Activated T-cell treated with anti-CD3 and anti-CD28 coated beads, Interleukin-2, amount 50 U/mL, for 72 hours (primary cell): ENCODE data around the gene BICD2. TPM values are rescaled to one million over a fixed set of nuclear protein-coding genes. Genes with fewer than 3 reads are reported as not detected.
A peak's percentile ranks its signal among the peaks of the same experiment; 100 is the strongest.

Experiments used
- ATAC-seq, 2 donors: fragments of 150-1000 bp; cut with Tn5 transposase; replicated peaks in 1 of 2; 2 replicates each; pipeline ENCODE4 v1.10.0; 2021; ENCODE audit warnings: moderate library complexity in 2 of 2, mild to moderate bottlenecking in 1 of 2
- DNase-seq, 2 donors: peaks; one replicate each; pipeline ENCODE4 v3.0.0; 2021 to 2022; ENCODE audit warnings: mixed read lengths in 1 of 2
- H3K27ac Mint-ChIP-seq: one replicate; pipeline ENCODE4 v1.8.0; 2022; ENCODE audit warnings: mild to moderate bottlenecking, moderate library complexity, mixed read lengths
- H3K27me3 Mint-ChIP-seq: one replicate; pipeline ENCODE4 v1.8.0; 2022; ENCODE audit warnings: low read depth, mixed read lengths
- H3K36me3 Mint-ChIP-seq, 2 donors: one replicate each; pipeline ENCODE4 v1.8.0; 2022; ENCODE audit warnings: mixed read lengths in 2 of 2, mild to moderate bottlenecking in 1 of 2; ENCODE audit not compliant: insufficient read depth in 2 of 2
- H3K4me1 Mint-ChIP-seq: one replicate; pipeline ENCODE4 v1.8.0; 2022; ENCODE audit warnings: low read depth, mixed read lengths
- H3K4me3 Mint-ChIP-seq, 2 donors: one replicate each; pipeline ENCODE4 v1.8.0; 2022; ENCODE audit warnings: mild to moderate bottlenecking in 2 of 2, mixed read lengths in 2 of 2, moderate library complexity in 2 of 2
- H3K9me3 Mint-ChIP-seq, 2 donors: one replicate each; pipeline ENCODE4 v1.8.0; 2022; ENCODE audit warnings: mixed read lengths in 2 of 2
- total RNA-seq, 2 donors: library from RNA; stranded (reverse); gene quantifications; one replicate each; pipeline ENCODE4 v1.2.3, GENCODE V29; 2022

Gene BICD2
- total RNA-seq, 2 donors from 2014 or later: 15.4 to 15.5 TPM

DNA sequence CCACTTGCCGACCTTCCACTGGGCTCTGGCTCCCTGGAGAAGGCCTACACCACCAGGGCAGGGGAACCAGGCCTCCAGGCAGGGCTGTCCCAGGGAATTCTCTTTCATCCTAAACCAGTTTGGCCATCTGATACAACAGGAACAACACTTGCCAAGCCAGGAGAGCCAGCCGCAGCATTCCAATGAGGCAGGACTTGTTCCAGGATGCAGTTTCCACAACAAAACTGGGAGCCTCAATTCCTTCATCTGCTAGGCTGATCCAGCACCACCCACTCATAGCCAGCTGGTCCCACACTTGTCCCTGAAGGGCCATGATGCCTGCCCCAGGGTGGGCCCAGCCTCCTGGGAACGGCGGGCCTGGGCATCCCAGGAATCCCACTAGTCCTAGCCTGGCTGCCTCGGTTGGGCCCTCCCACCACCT lies 26.0 kb downstream of the BICD2 start:
- H3K27ac Mint-ChIP-seq: no peak overlapping the region
- no peaks in the 10 kb centered on the region for H3K9me3 Mint-ChIP-seq
- no peaks in the 10 kb centered on the region for H3K27me3 Mint-ChIP-seq
- ATAC-seq (no peak), DNase-seq (no peak)
- H3K36me3 Mint-ChIP-seq: peaks cover 0 to 2% of the 10 kb centered on the region in 2 donors
- H3K4me1 Mint-ChIP-seq: peaks cover 66% of the 10 kb centered on the region
- no peak overlapping the region for H3K4me3 Mint-ChIP-seq

GRCh38 chr9:92737611-92738299 lies 26.9 kb downstream of the BICD2 start:
- H3K9me3 Mint-ChIP-seq: no peaks in the 10 kb centered on the region
- no peaks in the 10 kb centered on the region for H3K27me3 Mint-ChIP-seq
- no peak overlapping the region for H3K4me3 Mint-ChIP-seq
- no peak for DNase-seq
- H3K36me3 Mint-ChIP-seq: peaks cover 0 to 2% of the 10 kb centered on the region in 2 donors
- ATAC-seq: no peak
- peaks cover 57% of the 10 kb centered on the region for H3K4me1 Mint-ChIP-seq
- H3K27ac Mint-ChIP-seq: no peak overlapping the region

GRCh38 chr9:92737216-92737606 lies 27.4 kb downstream of the BICD2 start:
- no peak for ATAC-seq
- Mint-ChIP-seq H3K36me3 (peaks cover 0 to 2% of the 10 kb centered on the region in 2 donors), H3K27ac (no peak overlapping the region), H3K4me3 (no peak overlapping the region), H3K9me3 (no peaks in the 10 kb centered on the region), H3K27me3 (no peaks in the 10 kb centered on the region), H3K4me1 (peaks cover 52% of the 10 kb centered on the region)
- DNase-seq: no peak

- Mint-ChIP-seq H3K9me3 (no peaks in the 10 kb centered on the region), H3K4me3 (no peak overlapping the region)
- no peak for DNase-seq
Observed at GRCh38 chr9:92736563-92737215, 27.9 kb downstream of the BICD2 start.

DNA sequence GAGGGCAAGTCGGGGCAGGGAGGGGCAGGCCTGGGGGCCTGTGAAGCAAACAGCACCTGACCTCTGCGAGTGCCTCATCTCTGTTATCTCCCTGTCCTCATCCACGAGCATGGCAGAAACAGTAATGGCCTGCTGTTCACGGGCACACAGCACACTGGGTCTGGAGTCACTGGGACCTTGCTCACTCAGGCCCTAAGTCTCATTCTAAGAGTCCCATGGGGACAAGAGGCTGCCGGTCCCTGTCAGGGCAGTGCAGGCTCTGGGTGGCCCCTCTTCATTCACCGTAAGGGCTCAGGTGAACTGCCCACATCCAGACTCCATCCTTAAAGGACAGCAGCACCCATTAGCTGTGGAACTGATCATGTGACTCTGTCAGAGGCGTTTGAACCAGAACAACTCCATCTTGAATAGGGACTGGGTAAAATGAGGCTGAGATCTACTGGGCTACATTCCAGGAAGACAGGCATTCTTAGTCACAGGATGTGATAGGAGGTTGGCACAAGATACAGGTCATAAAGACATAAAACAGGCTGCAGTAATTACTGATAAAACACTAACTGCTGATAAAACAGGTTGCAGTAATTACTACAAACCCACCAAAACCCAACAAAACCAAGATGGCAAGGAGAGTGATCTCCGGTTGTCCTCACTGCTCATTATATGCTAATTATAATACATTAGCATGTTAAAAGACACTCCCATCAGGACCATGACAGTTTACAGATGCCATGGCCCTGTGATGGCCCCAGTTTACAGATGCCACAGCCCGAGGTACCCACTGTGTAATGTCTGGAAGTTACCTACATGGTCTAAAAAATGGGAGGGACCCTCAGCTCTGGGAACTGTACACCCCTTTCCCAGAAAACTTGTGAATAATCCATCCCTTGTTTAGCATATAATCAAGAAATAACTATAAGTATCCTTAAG lies 28.7 kb downstream of the BICD2 start:
- no peak overlapping the region for H3K4me3 Mint-ChIP-seq
- H3K36me3 Mint-ChIP-seq: no peaks in the 10 kb centered on the region
- no peak overlapping the region for H3K27ac Mint-ChIP-seq
- ATAC-seq (no peak), DNase-seq (no peak)
- H3K9me3 Mint-ChIP-seq: no peaks in the 10 kb centered on the region
- no peaks in the 10 kb centered on the region for H3K27me3 Mint-ChIP-seq
- peaks cover 54% of the 10 kb centered on the region for H3K4me1 Mint-ChIP-seq

More at GRCh38 chr9:92736563-92737215, 27.9 kb downstream of the BICD2 start:
- Mint-ChIP-seq H3K4me1 (peaks cover 56% of the 10 kb centered on the region), H3K27ac (no peak overlapping the region), H3K36me3 (peaks cover 0 to 2% of the 10 kb centered on the region in 2 donors), H3K27me3 (no peaks in the 10 kb centered on the region)
- ATAC-seq: no peak

GRCh38 chr9:92734931-92735635 lies 29.6 kb downstream of the BICD2 start:
- H3K27me3 Mint-ChIP-seq: no peaks in the 10 kb centered on the region
- ATAC-seq (no peak), DNase-seq (no peak)
- H3K9me3 Mint-ChIP-seq: no peaks in the 10 kb centered on the region
- H3K27ac Mint-ChIP-seq: no peak overlapping the region
- H3K4me3 Mint-ChIP-seq: no peak overlapping the region
- peaks cover 46% of the 10 kb centered on the region for H3K4me1 Mint-ChIP-seq
- no peaks in the 10 kb centered on the region for H3K36me3 Mint-ChIP-seq

DNA sequence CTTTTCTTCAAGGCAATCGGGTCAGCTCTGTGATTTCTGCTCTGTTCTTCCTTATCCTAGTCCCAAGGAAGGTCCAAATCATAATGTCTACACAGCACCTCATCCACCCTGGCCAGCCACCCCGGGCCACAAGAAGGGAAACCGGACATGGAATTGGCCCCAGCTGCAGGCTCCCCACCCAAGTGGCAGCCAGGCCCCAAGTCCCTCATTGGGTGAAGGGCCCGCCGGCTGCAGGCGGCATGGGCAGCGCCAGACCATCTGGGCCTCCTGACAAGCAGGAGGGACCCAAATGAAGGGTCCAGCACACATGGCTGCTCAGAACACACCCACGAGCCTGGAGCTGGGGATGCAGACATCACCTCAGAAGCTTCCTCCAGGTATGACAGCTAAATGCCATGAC lies 33.7 kb downstream of the BICD2 start:
- ATAC-seq (no peak), DNase-seq (no peak)
- H3K9me3 Mint-ChIP-seq: no peaks in the 10 kb centered on the region
- peaks cover 0 to 3% of the 10 kb centered on the region in 2 donors for H3K36me3 Mint-ChIP-seq
- no peaks in the 10 kb centered on the region for H3K27me3 Mint-ChIP-seq
- H3K4me1 Mint-ChIP-seq: peaks cover 15% of the 10 kb centered on the region
- no peak overlapping the region for H3K27ac Mint-ChIP-seq
- H3K4me3 Mint-ChIP-seq: no peak overlapping the region

DNA sequence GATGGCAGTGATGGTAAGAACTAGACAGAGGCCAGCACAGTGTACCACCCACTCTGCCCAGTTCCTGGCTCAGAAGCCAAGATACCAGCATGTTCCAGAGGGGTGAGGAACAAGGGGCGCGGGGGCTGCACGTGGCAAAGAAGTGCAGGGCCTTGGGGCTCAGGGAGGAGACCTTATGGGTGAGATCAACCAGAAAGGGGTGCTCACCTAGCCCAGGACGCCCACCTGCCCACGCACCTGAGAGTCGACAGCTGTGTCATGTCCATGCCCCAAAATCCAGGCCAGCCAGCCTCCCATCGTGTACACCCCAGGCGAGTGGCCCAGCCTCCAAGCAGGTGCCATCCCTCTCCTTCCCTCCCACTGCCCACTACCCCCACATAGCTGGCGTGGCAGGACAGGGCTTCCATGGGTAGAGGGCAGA lies 34.9 kb downstream of the BICD2 start:
- Mint-ChIP-seq H3K9me3 (no peaks in the 10 kb centered on the region), H3K4me3 (no peak overlapping the region), H3K27me3 (no peaks in the 10 kb centered on the region), H3K27ac (no peak overlapping the region), H3K4me1 (peaks cover 12% of the 10 kb centered on the region), H3K36me3 (peaks cover 0 to 3% of the 10 kb centered on the region in 2 donors)
- DNase-seq (no peak), ATAC-seq (no peak)

DNA sequence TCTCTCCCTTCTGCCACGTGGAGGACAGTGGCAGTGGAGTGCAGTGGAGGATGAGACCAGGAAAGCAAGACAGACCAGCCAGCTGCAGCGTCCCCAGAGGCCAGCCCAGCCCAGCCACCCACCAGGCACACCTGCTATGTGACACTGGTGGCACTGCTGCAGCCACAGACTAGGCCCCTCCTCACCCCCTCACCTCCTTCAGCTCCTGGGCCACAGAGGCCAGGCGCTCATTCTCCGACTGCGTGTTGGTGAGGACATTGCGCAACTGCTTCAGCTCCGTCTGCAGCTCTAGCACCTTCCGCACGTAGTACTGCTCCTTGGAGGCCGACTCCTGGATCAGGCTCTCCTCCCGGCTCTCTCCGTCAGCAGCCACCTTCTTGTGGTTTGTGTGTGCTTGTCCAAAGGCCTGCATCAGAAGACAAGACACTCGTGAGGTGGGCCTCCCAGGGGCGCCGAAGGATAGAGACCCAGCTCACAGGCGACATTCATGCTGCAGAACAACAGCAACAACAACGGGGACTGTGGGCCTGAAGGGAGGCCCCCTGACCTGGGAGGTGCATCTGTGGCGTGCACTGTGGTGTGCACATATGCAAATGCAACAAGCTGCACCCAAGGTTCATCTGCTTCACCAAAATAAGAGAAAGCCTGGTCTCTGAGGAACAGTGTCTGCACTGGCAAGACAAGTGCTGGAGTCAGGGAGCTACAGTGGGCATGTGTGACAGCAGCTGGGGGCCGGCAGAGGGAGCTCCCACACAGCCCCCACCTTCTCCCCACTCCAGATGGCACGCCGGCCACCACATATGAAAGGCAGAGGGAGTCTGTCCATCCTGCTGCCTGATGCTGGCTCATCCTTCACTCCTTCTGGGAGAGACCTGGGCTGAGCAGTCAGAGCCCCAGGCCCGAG lies 35.5 kb downstream of the BICD2 start:
- peaks cover 12% of the 10 kb centered on the region for H3K4me1 Mint-ChIP-seq
- no peaks in the 10 kb centered on the region for H3K9me3 Mint-ChIP-seq
- no peak overlapping the region for H3K4me3 Mint-ChIP-seq
- DNase-seq (no peak), ATAC-seq (no peak)
- no peaks in the 10 kb centered on the region for H3K27me3 Mint-ChIP-seq
- H3K36me3 Mint-ChIP-seq: peaks cover 0 to 3% of the 10 kb centered on the region in 2 donors
- H3K27ac Mint-ChIP-seq: peak overlapping the region; percentile 43

- ATAC-seq: no peak
- H3K4me1 Mint-ChIP-seq: peaks cover 12% of the 10 kb centered on the region
Observed at GRCh38 chr9:92727716-92728700, 36.6 kb downstream of the BICD2 start.

More at GRCh38 chr9:92727716-92728700, 36.6 kb downstream of the BICD2 start:
- Mint-ChIP-seq H3K4me3 (no peak overlapping the region), H3K36me3 (peaks cover 0 to 3% of the 10 kb centered on the region in 2 donors), H3K27me3 (no peaks in the 10 kb centered on the region), H3K9me3 (no peaks in the 10 kb centered on the region), H3K27ac (peak overlapping the region; percentile 20)
- no peak for DNase-seq
